ENCODE measurements around the gene GAS5. TPM values are rescaled to one million over a fixed set of nuclear protein-coding genes. Genes with fewer than 3 reads are reported as not detected.
"Not testable (repeated sequence)": the region's sequence is repeated elsewhere in the genome, so short reads cannot be mapped to it uniquely, and the experiment has no call there.

GAS5 gene
- total RNA-seq, 1 donor from 2014 or later = 466 TPM

- H3K36me3 ChIP-seq = peaks cover 7 to 67% of the 10 kb centered on the region in 2 donors
- peaks cover 29% of the 10 kb centered on the region for H3K4me1 ChIP-seq
- no peak for DNase-seq (ENCODE audit: extremely low spot score in 2 of 2)
- no peaks in the 10 kb centered on the region for H3K9me3 ChIP-seq
- no peak overlapping the region for H3K27ac ChIP-seq
- TF ChIP-seq POLR2AphosphoS5 (IDR thresholded peaks at IDR 0.05; ENCODE audit: insufficient read depth in 1 of 2, low read depth in 1 of 2) (no peak), POLR2A (IDR thresholded peaks at IDR 0.05) (no peak)
- TF ChIP-seq, protein P1, sequence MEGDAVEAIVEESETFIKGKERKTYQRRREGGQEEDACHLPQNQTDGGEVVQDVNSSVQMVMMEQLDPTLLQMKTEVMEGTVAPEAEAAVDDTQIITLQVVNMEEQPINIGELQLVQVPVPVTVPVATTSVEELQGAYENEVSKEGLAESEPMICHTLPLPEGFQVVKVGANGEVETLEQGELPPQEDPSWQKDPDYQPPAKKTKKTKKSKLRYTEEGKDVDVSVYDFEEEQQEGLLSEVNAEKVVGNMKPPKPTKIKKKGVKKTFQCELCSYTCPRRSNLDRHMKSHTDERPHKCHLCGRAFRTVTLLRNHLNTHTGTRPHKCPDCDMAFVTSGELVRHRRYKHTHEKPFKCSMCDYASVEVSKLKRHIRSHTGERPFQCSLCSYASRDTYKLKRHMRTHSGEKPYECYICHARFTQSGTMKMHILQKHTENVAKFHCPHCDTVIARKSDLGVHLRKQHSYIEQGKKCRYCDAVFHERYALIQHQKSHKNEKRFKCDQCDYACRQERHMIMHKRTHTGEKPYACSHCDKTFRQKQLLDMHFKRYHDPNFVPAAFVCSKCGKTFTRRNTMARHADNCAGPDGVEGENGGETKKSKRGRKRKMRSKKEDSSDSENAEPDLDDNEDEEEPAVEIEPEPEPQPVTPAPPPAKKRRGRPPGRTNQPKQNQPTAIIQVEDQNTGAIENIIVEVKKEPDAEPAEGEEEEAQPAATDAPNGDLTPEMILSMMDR (IDR thresholded peaks at IDR 0.05) = no peak
- H3K27me3 ChIP-seq = no peaks in the 10 kb centered on the region
- intact Hi-C loops (cut with DNase I) = no loop called here
- no peak overlapping the region for H3K4me3 ChIP-seq
These were observed 5.0 kb downstream of the GAS5 start for GRCh38 chr1:173862769-173863223.

GRCh38 chr1:173862146-173862768 lies 5.5 kb downstream of the GAS5 start:
- intact Hi-C loops (cut with DNase I); H3K27me3 ChIP-seq; H3K27ac ChIP-seq; H3K9me3 ChIP-seq; H3K4me3 ChIP-seq; DNase-seq (ENCODE audit: extremely low spot score in 2 of 2): not testable (repeated sequence)
- peaks cover 27% of the 10 kb centered on the region for H3K4me1 ChIP-seq
- H3K36me3 ChIP-seq = peaks cover 7 to 70% of the 10 kb centered on the region in 2 donors

DNA sequence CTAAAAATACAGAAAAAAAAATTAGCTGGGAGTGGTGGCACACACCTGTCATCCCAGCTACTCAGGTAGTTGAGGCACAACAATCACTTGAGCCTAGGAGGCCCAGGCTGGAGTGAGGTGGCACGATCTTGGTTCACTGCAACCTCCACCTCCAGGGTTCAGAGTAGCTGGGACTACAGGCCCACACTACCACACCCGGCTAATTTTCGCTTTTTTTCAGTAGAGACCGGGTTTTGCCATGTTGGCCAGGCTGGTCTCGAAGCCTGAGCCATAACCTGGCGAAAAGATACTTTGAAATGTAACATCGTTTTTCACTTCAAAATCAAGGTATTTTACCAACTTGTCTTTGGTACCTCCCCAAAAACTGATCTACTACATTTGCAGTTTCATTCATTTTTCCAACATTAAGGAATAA lies 6.1 kb downstream of the GAS5 start:
- Histone ChIP-seq H3K36me3 (peaks cover 7 to 71% of the 10 kb centered on the region in 2 donors), H3K27ac (no peak overlapping the region), H3K4me1 (peaks cover 22% of the 10 kb centered on the region), H3K4me3 (no peak overlapping the region), H3K9me3 (no peaks in the 10 kb centered on the region), H3K27me3 (no peaks in the 10 kb centered on the region)
- DNase-seq (ENCODE audit: extremely low spot score in 2 of 2) = no peak
- TF ChIP-seq, protein P1 (IDR thresholded peaks at IDR 0.05) = no peak
- no peak for TF ChIP-seq POLR2A (IDR thresholded peaks at IDR 0.05)
- no peak for TF ChIP-seq POLR2AphosphoS5 (IDR thresholded peaks at IDR 0.05; ENCODE audit: insufficient read depth in 1 of 2, low read depth in 1 of 2)
- intact Hi-C loops (cut with DNase I) = no loop called here

DNA sequence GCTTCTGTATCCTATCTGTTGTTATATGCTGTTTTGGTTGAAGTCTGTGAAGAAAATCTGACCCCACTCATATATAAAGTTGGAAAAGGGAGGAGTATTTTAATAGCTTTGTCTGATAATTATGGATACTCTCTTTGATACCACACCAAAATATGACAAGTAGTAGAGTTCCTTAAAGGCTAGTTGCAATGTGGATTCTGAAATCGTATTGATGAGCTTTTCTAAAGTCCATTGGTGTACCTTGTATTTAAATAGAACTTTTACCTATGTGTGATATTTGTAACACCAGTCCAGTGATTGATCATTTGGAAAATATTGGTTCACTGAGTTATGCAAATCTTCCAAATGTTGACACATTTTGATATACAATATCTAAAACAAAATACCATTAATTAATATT lies 7.7 kb downstream of the GAS5 start:
- Histone ChIP-seq H3K27me3 (no peaks in the 10 kb centered on the region), H3K27ac (no peak overlapping the region), H3K9me3 (no peaks in the 10 kb centered on the region), H3K36me3 (peaks cover 5 to 64% of the 10 kb centered on the region in 2 donors), H3K4me3 (no peak overlapping the region), H3K4me1 (peaks cover 5% of the 10 kb centered on the region)
- intact Hi-C loops (cut with DNase I) = no loop called here
- no peak for TF ChIP-seq POLR2AphosphoS5 (IDR thresholded peaks at IDR 0.05; ENCODE audit: insufficient read depth in 1 of 2, low read depth in 1 of 2)
- TF ChIP-seq, protein P1 (IDR thresholded peaks at IDR 0.05) = no peak
- no peak for TF ChIP-seq POLR2A (IDR thresholded peaks at IDR 0.05)
- no peak for DNase-seq (ENCODE audit: extremely low spot score in 2 of 2)

DNA sequence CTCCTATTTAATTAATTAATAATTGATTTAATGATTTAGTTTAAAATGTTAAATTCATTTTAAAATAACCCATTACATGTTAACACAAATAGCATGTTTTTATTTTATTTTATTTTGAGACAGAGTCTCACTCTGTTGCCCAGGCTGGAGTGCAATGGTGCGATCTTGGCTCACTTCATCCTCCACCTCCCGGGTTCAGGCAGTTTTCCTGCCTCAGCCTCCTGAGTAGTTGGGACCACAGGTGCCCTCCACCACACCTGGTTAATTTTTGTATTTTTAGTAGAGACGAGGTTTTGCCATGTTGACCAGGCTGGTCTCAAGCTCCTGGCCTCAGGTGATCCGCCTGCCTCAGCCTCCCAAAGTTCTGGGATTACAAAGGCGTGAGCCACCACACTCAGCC lies 8.2 kb downstream of the GAS5 start:
- H3K4me1 ChIP-seq; H3K4me3 ChIP-seq; intact Hi-C loops (cut with DNase I); H3K27me3 ChIP-seq; DNase-seq (ENCODE audit: extremely low spot score in 2 of 2); H3K27ac ChIP-seq; H3K9me3 ChIP-seq: not testable (repeated sequence)
- peaks cover under 1 to 59% of the 10 kb centered on the region in 2 donors for H3K36me3 ChIP-seq

- no peak for TF ChIP-seq POLR2AphosphoS5 (IDR thresholded peaks at IDR 0.05; ENCODE audit: insufficient read depth in 1 of 2, low read depth in 1 of 2)
- no peak for TF ChIP-seq POLR2A (IDR thresholded peaks at IDR 0.05)
- Histone ChIP-seq H3K36me3 (peaks cover 0 to 46% of the 10 kb centered on the region in 2 donors), H3K27ac (no peak overlapping the region), H3K27me3 (no peaks in the 10 kb centered on the region), H3K9me3 (no peaks in the 10 kb centered on the region), H3K4me3 (no peak overlapping the region), H3K4me1 (no peaks in the 10 kb centered on the region)
- no peak for DNase-seq (ENCODE audit: extremely low spot score in 2 of 2)
- intact Hi-C loops (cut with DNase I) = no loop called here
These were observed 10.3 kb downstream of the GAS5 start for GRCh38 chr1:173857363-173857917.

All from vagina (tissue), 2 donors.